GM18867 (cell line): ENCODE results near the gene CDKAL1.

Experiments
- ATAC-seq: cut with Tn5 transposase; IDR thresholded peaks from one replicate; pipeline ENCODE4 v1.9.1; 2021; ENCODE audit warnings: mild to moderate bottlenecking, moderate library complexity; ENCODE audit not compliant: unreplicated experiment

Gene CDKAL1

GRCh38 chr6:20997770-20998147 is 463.5 kb downstream of the CDKAL1 start:
- ATAC-seq: no peak

- no peak for ATAC-seq
These were observed 464.6 kb downstream of the CDKAL1 start for GRCh38 chr6:20998748-20999448.

GRCh38 chr6:21000331-21000801 is 466.1 kb downstream of the CDKAL1 start:
- ATAC-seq: no peak

GRCh38 chr6:21001736-21002135 is 467.5 kb downstream of the CDKAL1 start:
- ATAC-seq: no peak

GRCh38 chr6:21003780-21004541 is 469.7 kb downstream of the CDKAL1 start:
- peak; percentile 89 for ATAC-seq

- peak; percentile 35 for ATAC-seq
These were observed 471.7 kb downstream of the CDKAL1 start for GRCh38 chr6:21005816-21006570.

- no peak for ATAC-seq
These were observed 485.4 kb downstream of the CDKAL1 start for GRCh38 chr6:21019614-21020013.

- peak; percentile 96 for ATAC-seq
These were observed 488.3 kb downstream of the CDKAL1 start for GRCh38 chr6:21022343-21023107.

GRCh38 chr6:21023210-21023609 is 489.0 kb downstream of the CDKAL1 start:
- ATAC-seq: peak; percentile 29

- no peak for ATAC-seq
These were observed 490.4 kb downstream of the CDKAL1 start for GRCh38 chr6:21024616-21025015.

GRCh38 chr6:21026576-21027273 is 492.5 kb downstream of the CDKAL1 start:
- ATAC-seq: no peak

- no peak for ATAC-seq
These were observed 493.2 kb downstream of the CDKAL1 start for GRCh38 chr6:21027507-21027906.

GRCh38 chr6:21031182-21031581 is 496.9 kb downstream of the CDKAL1 start:
- ATAC-seq: no peak

- no peak for ATAC-seq
These were observed 498.8 kb downstream of the CDKAL1 start for GRCh38 chr6:21033084-21033483.

GRCh38 chr6:21033575-21034026 is 499.3 kb downstream of the CDKAL1 start:
- no peak for ATAC-seq

GRCh38 chr6:21034345-21034744 is 500.1 kb downstream of the CDKAL1 start:
- no peak for ATAC-seq

- ATAC-seq: peak; percentile 86
These were observed 503.2 kb downstream of the CDKAL1 start for GRCh38 chr6:21037453-21037852.

- ATAC-seq: no peak
These were observed 505.7 kb downstream of the CDKAL1 start for GRCh38 chr6:21039926-21040325.

GRCh38 chr6:21045135-21045700 is 511.0 kb downstream of the CDKAL1 start:
- ATAC-seq: no peak

- no peak for ATAC-seq
These were observed 512.0 kb downstream of the CDKAL1 start for GRCh38 chr6:21046276-21046675.
